K562 (cell line): ENCODE data around the gene KAZALD1.

ENCODE experiments used
- BRD4 ChIP-seq: fragments of 200-600 bp; sonication (generic); IDR thresholded peaks from 2 replicates; pipeline ENCODE4 v1.6.1; 2017; ENCODE audit warnings: inconsistent platforms
- CBX2 ChIP-seq: fragments of 200-600 bp; sonication (generic); IDR thresholded peaks from one replicate; pipeline ENCODE4 v1.6.1; 2012; ENCODE audit warnings: mild to moderate bottlenecking, low read length, inconsistent platforms; ENCODE audit not compliant: insufficient read depth, poor library complexity, severe bottlenecking
- NFIC ChIP-seq: fragments of 450-650 bp; IDR thresholded peaks from 2 replicates; pipeline ENCODE4 v1.6.1; 2017; ENCODE audit warnings: mild to moderate bottlenecking, inconsistent platforms
- TF ChIP-seq, protein P1 (sequence below): fragments of 250-450 bp; sonication (Bioruptor Pico); IDR thresholded peaks from 2 replicates; pipeline ENCODE4 v1.5.0; 2022; ENCODE audit warnings: mild to moderate bottlenecking
- TF ChIP-seq, protein P2 (sequence below): fragments of 450-650 bp; formaldehyde crosslinking; IDR thresholded peaks from 2 replicates; pipeline ENCODE4 v1.4.0; 2022; ENCODE audit warnings: missing genetic modification characterization
- TF ChIP-seq, protein P3 (sequence below), 3 experiments: IDR thresholded peaks in 2 of 3; conservative IDR thresholded peaks in 1 of 3; 2 replicates each; pipeline ENCODE4 v1.5.1; 2011 to 2012; ENCODE audit warnings: low read length in 3 of 3, mild to moderate bottlenecking in 3 of 3, control low read depth in 2 of 3, improper control_type of control experiment in 1 of 3, inconsistent platforms in 1 of 3, low read depth in 1 of 3, mixed read lengths in 1 of 3, moderate library complexity in 1 of 3; ENCODE audit not compliant: insufficient read depth in 2 of 3

DNA sequence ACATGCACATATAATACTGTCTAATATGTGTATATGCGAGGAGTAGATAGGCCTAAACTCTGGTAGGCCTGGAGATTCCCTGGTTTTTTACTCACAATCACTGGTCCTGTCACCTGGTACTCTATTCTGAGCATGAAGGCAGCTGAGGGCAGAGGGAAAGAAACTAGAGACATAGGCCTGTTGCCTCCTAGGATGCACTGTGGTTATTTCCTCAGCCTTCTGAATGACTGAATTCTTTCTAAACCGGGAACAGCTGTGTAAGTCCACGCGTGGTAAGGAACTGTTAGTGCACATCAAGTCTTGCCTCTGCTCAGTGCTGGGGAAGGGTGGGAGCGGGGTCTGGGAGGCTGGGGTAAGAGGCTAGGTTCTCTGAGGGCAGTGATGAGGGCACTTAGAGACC, 7.7 kb downstream of the KAZALD1 start:
- TF ChIP-seq BRD4, result no peak
- TF ChIP-seq NFIC, result no peak
- TF ChIP-seq, protein P1, sequence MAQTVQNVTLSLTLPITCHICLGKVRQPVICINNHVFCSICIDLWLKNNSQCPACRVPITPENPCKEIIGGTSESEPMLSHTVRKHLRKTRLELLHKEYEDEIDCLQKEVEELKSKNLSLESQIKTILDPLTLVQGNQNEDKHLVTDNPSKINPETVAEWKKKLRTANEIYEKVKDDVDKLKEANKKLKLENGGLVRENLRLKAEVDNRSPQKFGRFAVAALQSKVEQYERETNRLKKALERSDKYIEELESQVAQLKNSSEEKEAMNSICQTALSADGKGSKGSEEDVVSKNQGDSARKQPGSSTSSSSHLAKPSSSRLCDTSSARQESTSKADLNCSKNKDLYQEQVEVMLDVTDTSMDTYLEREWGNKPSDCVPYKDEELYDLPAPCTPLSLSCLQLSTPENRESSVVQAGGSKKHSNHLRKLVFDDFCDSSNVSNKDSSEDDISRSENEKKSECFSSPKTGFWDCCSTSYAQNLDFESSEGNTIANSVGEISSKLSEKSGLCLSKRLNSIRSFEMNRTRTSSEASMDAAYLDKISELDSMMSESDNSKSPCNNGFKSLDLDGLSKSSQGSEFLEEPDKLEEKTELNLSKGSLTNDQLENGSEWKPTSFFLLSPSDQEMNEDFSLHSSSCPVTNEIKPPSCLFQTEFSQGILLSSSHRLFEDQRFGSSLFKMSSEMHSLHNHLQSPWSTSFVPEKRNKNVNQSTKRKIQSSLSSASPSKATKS, result no peak
- TF ChIP-seq, protein P2, sequence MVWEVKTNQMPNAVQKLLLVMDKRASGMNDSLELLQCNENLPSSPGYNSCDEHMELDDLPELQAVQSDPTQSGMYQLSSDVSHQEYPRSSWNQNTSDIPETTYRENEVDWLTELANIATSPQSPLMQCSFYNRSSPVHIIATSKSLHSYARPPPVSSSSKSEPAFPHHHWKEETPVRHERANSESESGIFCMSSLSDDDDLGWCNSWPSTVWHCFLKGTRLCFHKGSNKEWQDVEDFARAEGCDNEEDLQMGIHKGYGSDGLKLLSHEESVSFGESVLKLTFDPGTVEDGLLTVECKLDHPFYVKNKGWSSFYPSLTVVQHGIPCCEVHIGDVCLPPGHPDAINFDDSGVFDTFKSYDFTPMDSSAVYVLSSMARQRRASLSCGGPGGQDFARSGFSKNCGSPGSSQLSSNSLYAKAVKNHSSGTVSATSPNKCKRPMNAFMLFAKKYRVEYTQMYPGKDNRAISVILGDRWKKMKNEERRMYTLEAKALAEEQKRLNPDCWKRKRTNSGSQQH (CRISPR knock-in tag), result no peak
- TF ChIP-seq CBX2, result no peak
- TF ChIP-seq, protein P3, sequence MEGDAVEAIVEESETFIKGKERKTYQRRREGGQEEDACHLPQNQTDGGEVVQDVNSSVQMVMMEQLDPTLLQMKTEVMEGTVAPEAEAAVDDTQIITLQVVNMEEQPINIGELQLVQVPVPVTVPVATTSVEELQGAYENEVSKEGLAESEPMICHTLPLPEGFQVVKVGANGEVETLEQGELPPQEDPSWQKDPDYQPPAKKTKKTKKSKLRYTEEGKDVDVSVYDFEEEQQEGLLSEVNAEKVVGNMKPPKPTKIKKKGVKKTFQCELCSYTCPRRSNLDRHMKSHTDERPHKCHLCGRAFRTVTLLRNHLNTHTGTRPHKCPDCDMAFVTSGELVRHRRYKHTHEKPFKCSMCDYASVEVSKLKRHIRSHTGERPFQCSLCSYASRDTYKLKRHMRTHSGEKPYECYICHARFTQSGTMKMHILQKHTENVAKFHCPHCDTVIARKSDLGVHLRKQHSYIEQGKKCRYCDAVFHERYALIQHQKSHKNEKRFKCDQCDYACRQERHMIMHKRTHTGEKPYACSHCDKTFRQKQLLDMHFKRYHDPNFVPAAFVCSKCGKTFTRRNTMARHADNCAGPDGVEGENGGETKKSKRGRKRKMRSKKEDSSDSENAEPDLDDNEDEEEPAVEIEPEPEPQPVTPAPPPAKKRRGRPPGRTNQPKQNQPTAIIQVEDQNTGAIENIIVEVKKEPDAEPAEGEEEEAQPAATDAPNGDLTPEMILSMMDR (IDR thresholded peaks at IDR 0.05 in 2 of 3, conservative IDR thresholded peaks at IDR 0.05 in 1 of 3; ENCODE audit: insufficient read depth in 2 of 3, low read depth in 1 of 3, low read length in 3 of 3), result no peak
